Measurements from ENCODE around the gene IL20RA. TPM values are rescaled to one million over a fixed set of nuclear protein-coding genes. Genes with fewer than 3 reads are reported as not detected.

The IL20RA gene
- total and polyA plus RNA-seq, 2 of the 13 experiments (the other 11 are each of a cell fraction or from before 2014, with no cell fraction given), result not detected

DNA sequence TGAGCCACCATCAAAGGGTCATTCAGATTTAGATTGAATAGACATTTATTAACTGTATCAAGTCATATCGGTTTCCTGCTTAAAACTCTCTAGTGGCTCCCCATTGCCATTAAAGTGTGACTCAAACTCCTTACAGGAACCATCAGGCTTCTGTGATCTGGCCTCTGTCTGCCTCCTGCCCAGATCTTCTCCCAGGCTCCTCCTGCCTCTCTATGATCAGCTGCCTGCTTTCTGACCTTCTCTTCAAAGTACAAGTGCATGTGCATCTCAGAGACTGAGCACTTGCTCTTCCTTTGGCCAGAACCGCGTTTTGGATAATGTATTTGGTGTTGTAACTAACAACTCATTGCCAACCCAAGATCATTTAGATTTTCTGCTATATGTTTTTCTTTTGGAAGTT, 52.7 kb downstream of the IL20RA start (continued):
- TF ChIP-seq ZNF33B (CRISPR knock-in tag; IDR thresholded peaks at IDR 0.05) (no peak), ZBTB7A (CRISPR knock-in tag; IDR thresholded peaks at IDR 0.05) (no peak), JARID2 (CRISPR knock-in tag; IDR thresholded peaks at IDR 0.05; ENCODE audit: insufficient replicate concordance) (no peak), ZNF503 (CRISPR knock-in tag; IDR thresholded peaks at IDR 0.05) (no peak), AKAP8 (CRISPR knock-in tag; IDR thresholded peaks at IDR 0.05) (no peak), ZNF24 (IDR thresholded peaks at IDR 0.05) (no peak)
- TF ChIP-seq, protein P1, sequence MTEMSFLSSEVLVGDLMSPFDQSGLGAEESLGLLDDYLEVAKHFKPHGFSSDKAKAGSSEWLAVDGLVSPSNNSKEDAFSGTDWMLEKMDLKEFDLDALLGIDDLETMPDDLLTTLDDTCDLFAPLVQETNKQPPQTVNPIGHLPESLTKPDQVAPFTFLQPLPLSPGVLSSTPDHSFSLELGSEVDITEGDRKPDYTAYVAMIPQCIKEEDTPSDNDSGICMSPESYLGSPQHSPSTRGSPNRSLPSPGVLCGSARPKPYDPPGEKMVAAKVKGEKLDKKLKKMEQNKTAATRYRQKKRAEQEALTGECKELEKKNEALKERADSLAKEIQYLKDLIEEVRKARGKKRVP (CRISPR knock-in tag; IDR thresholded peaks at IDR 0.05), result no peak
- TF ChIP-seq, protein P2, sequence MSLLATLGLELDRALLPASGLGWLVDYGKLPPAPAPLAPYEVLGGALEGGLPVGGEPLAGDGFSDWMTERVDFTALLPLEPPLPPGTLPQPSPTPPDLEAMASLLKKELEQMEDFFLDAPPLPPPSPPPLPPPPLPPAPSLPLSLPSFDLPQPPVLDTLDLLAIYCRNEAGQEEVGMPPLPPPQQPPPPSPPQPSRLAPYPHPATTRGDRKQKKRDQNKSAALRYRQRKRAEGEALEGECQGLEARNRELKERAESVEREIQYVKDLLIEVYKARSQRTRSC (CRISPR knock-in tag; IDR thresholded peaks at IDR 0.05; ENCODE audit: low read depth), result no peak
- TF ChIP-seq, protein P3, sequence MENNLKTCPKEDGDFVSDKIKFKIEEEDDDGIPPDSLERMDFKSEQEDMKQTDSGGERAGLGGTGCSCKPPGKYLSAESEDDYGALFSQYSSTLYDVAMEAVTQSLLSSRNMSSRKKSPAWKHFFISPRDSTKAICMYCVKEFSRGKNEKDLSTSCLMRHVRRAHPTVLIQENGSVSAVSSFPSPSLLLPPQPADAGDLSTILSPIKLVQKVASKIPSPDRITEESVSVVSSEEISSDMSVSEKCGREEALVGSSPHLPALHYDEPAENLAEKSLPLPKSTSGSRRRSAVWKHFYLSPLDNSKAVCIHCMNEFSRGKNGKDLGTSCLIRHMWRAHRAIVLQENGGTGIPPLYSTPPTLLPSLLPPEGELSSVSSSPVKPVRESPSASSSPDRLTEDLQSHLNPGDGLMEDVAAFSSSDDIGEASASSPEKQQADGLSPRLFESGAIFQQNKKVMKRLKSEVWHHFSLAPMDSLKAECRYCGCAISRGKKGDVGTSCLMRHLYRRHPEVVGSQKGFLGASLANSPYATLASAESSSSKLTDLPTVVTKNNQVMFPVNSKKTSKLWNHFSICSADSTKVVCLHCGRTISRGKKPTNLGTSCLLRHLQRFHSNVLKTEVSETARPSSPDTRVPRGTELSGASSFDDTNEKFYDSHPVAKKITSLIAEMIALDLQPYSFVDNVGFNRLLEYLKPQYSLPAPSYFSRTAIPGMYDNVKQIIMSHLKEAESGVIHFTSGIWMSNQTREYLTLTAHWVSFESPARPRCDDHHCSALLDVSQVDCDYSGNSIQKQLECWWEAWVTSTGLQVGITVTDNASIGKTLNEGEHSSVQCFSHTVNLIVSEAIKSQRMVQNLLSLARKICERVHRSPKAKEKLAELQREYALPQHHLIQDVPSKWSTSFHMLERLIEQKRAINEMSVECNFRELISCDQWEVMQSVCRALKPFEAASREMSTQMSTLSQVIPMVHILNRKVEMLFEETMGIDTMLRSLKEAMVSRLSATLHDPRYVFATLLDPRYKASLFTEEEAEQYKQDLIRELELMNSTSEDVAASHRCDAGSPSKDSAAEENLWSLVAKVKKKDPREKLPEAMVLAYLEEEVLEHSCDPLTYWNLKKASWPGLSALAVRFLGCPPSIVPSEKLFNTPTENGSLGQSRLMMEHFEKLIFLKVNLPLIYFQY (CRISPR knock-in tag; IDR thresholded peaks at IDR 0.05; ENCODE audit: borderline replicate concordance), result no peak
